GM23338 (cell line): Measurements from ENCODE around the gene XPO6. TPM values are rescaled to one million over a fixed set of nuclear protein-coding genes. Genes with fewer than 3 reads are reported as not detected.
A peak's percentile ranks its signal among the peaks of the same experiment; 100 is the strongest.

ENCODE experiments used
- ATAC-seq: fragments of 200-7000 bp; cut with Tn5 transposase; 3 replicates; pipeline ENCODE4 v1.9.1; 2020
- DNase-seq: peaks from one replicate; pipeline ENCODE4 v3.0.0-alpha.2; 2015; ENCODE audit warnings: low spot score
- H2AFZ ChIP-seq: fragments of 200-600 bp; sonication (generic); 2 replicates; pipeline ENCODE4 v1.8.0; 2016; ENCODE audit warnings: antibody characterized with exemption, mild to moderate bottlenecking, moderate library complexity
- H3F3A ChIP-seq: fragments of 200-600 bp; sonication (generic); replicated peaks from 2 replicates; pipeline ENCODE4 v1.8.0; 2017; ENCODE audit warnings: antibody characterized with exemption, mixed run types, low read depth
- H3K27ac ChIP-seq: fragments of 200-600 bp; sonication (generic); 2 replicates; pipeline ENCODE4 v1.6.1; 2016; ENCODE audit warnings: low read depth
- H3K27me3 ChIP-seq: fragments of 200-600 bp; sonication (generic); 2 replicates; pipeline ENCODE4 v1.8.0; 2016; ENCODE audit warnings: mild to moderate bottlenecking, mixed run types, moderate library complexity; ENCODE audit not compliant: insufficient read depth
- H3K36me3 ChIP-seq: fragments of 200-600 bp; sonication (generic); 2 replicates; pipeline ENCODE4 v1.8.0; 2016; ENCODE audit warnings: mild to moderate bottlenecking; ENCODE audit not compliant: insufficient read depth
- H3K4me1 ChIP-seq: fragments of 200-600 bp; sonication (generic); 2 replicates; pipeline ENCODE4 v1.8.0; 2016; ENCODE audit warnings: mild to moderate bottlenecking, moderate library complexity; ENCODE audit not compliant: insufficient read depth
- H3K4me2 ChIP-seq: fragments of 200-600 bp; sonication (generic); 2 replicates; pipeline ENCODE4 v1.7.1; 2017; ENCODE audit warnings: mixed run types
- H3K4me3 ChIP-seq: fragments of 200-600 bp; sonication (generic); 2 replicates; pipeline ENCODE4 v1.6.1; 2016; ENCODE audit warnings: mixed run types
- H3K79me2 ChIP-seq: fragments of 200-600 bp; sonication (generic); replicated peaks from 2 replicates; pipeline ENCODE4 v1.8.0; 2017; ENCODE audit warnings: mild to moderate bottlenecking; ENCODE audit not compliant: insufficient read depth
- H3K9me2 ChIP-seq: fragments of 200-600 bp; sonication (generic); 2 replicates; pipeline ENCODE4 v1.8.0; 2017; ENCODE audit not compliant: insufficient read depth
- H4K20me1 ChIP-seq: fragments of 200-600 bp; sonication (generic); replicated peaks from 2 replicates; pipeline ENCODE4 v1.8.0; 2017; ENCODE audit warnings: mild to moderate bottlenecking; ENCODE audit not compliant: insufficient read depth
- H3K27ac Mint-ChIP-seq: 2 replicates; pipeline ENCODE4 v1.8.0; 2020; ENCODE audit warnings: inconsistent platforms, mild to moderate bottlenecking, moderate library complexity, mixed read lengths
- H3K27me3 Mint-ChIP-seq: 3 replicates; pipeline ENCODE4 v1.8.0; 2022; ENCODE audit warnings: low read depth, mild to moderate bottlenecking, moderate library complexity, mixed read lengths, inconsistent platforms; ENCODE audit not compliant: insufficient read depth, poor library complexity
- H3K36me3 Mint-ChIP-seq: 3 replicates; pipeline ENCODE4 v1.8.0; 2021; ENCODE audit warnings: low read depth, mild to moderate bottlenecking, inconsistent platforms, moderate library complexity, mixed read lengths
- H3K4me1 Mint-ChIP-seq: 3 replicates; pipeline ENCODE4 v1.8.0; 2020; ENCODE audit warnings: mild to moderate bottlenecking, inconsistent platforms, mixed read lengths
- H3K4me3 Mint-ChIP-seq: 3 replicates; pipeline ENCODE4 v1.8.0; 2021; ENCODE audit warnings: moderate library complexity, mild to moderate bottlenecking, inconsistent platforms, mixed read lengths
- H3K9me3 Mint-ChIP-seq: 3 replicates; pipeline ENCODE4 v1.8.0; 2020; ENCODE audit warnings: moderate library complexity, mild to moderate bottlenecking, inconsistent platforms, mixed read lengths
- CREB1 ChIP-seq: fragments of 250-450 bp; sonication (Bioruptor Pico); IDR thresholded peaks from 2 replicates; pipeline ENCODE4 v1.5.0; 2020; ENCODE audit warnings: low read depth, mild to moderate bottlenecking, moderate library complexity
- ETS1 ChIP-seq: IDR thresholded peaks from 2 replicates; pipeline ENCODE4 v1.6.1; 2016; ENCODE audit warnings: antibody characterized with exemption
- EZH2 ChIP-seq: fragments of 200-600 bp; sonication (generic); IDR thresholded peaks from one replicate; pipeline ENCODE4 v1.8.0; 2017; ENCODE audit warnings: antibody characterized with exemption, mild to moderate bottlenecking, low read depth; ENCODE audit not compliant: unreplicated experiment
- EZH2phosphoT487 ChIP-seq: fragments of 200-600 bp; sonication (generic); IDR thresholded peaks from one replicate; pipeline ENCODE4 v1.8.1; 2018; ENCODE audit warnings: antibody characterized with exemption; ENCODE audit not compliant: unreplicated experiment
- NANOG ChIP-seq: IDR thresholded peaks from 2 replicates; pipeline ENCODE4 v1.6.1; 2016; ENCODE audit warnings: antibody characterized with exemption, borderline replicate concordance
- POLR2AphosphoS5 ChIP-seq: IDR thresholded peaks from 2 replicates; pipeline ENCODE4 v1.6.1; 2016; ENCODE audit warnings: antibody characterized with exemption, low read depth
- REST ChIP-seq: IDR thresholded peaks from one replicate; pipeline ENCODE4 v1.6.1; 2018; ENCODE audit warnings: antibody characterized with exemption; ENCODE audit not compliant: unreplicated experiment
- STAT1 ChIP-seq: IDR thresholded peaks from one replicate; pipeline ENCODE4 v1.6.1; 2016; ENCODE audit warnings: antibody characterized with exemption; ENCODE audit not compliant: unreplicated experiment
- ZNF114 ChIP-seq: fragments of 250-450 bp; sonication (Bioruptor Pico); IDR thresholded peaks from 2 replicates; pipeline ENCODE4 v1.5.0; 2020; ENCODE audit warnings: mild to moderate bottlenecking, moderate library complexity
- ZNF331 ChIP-seq: fragments of 250-450 bp; sonication (Bioruptor Pico); IDR thresholded peaks from 2 replicates; pipeline ENCODE4 v1.5.0; 2020; ENCODE audit warnings: low read depth, mild to moderate bottlenecking, moderate library complexity
- ZNF462 ChIP-seq: fragments of 250-450 bp; sonication (Bioruptor Pico); IDR thresholded peaks from 2 replicates; pipeline ENCODE4 v1.5.0; 2020; ENCODE audit warnings: mild to moderate bottlenecking, moderate library complexity
- polyA plus RNA-seq: library from polyadenylated mRNA; unstranded; fragments of >200 nt; fragmentation: Nextera tagmentation; extraction: Ambion mirVana; gene quantifications from 2 replicates; pipeline ENCODE4 v1.2.1, GENCODE V29; 2016
- total RNA-seq: library from RNA; depleted of rRNA; stranded (reverse); fragments of >200 nt; shearing (Covaris generic); gene quantifications from 2 replicates; pipeline ENCODE4 v1.2.3, GENCODE V29; 2014

XPO6 gene
- total and polyA plus RNA-seq, 2 experiments from 2014 or later, result 83.9 to 178 TPM

- TF ChIP-seq REST (no peak), ZNF331 (no peak), POLR2AphosphoS5 (no peak), EZH2 (no peak), STAT1 (no peak), CREB1 (no peak), ETS1 (no peak), ZNF114 (CRISPR knock-in tag) (no peak)
Observed at GRCh38 chr16:28183930-28184329, 27.8 kb downstream of the XPO6 start (continued).

GRCh38 chr16:28183484-28183883 is 28.3 kb downstream of the XPO6 start:
- Histone ChIP-seq H3K4me2 (no peak overlapping the region), H3K9me2 (no peaks in the 10 kb centered on the region), H3K79me2 (peaks cover 100% of the 10 kb centered on the region), H3K36me3 (no peaks in the 10 kb centered on the region; the same call in 1 of the 2 replicates), H3K27ac (peak overlapping the region; percentile 21; the same call in 1 of the 2 replicates), H2AFZ (no peak overlapping the region), H4K20me1 (peaks cover 57% of the 10 kb centered on the region), H3K4me1 (peaks cover 14% of the 10 kb centered on the region; the same call in 1 of the 2 replicates), H3K27me3 (no peaks in the 10 kb centered on the region), H3F3A (no peaks in the 10 kb centered on the region), H3K4me3 (no peak overlapping the region)
- ATAC-seq, result no peak
- H3K4me1 Mint-ChIP-seq, result peaks cover 33% of the 10 kb centered on the region
- peaks cover 30% of the 10 kb centered on the region for H3K36me3 Mint-ChIP-seq
- 0 out of 3 replicates have a peak, but pooled peaks cover 3% of the 10 kb centered on the region for H3K9me3 Mint-ChIP-seq
- H3K27ac Mint-ChIP-seq, result peak overlapping the region; percentile 32; the same call in 1 of the 2 replicates
- peaks cover 1% of the 10 kb centered on the region for H3K27me3 Mint-ChIP-seq
- H3K4me3 Mint-ChIP-seq, result no peak overlapping the region
- DNase-seq, result no peak
- TF ChIP-seq NANOG (no peak), ZNF462 (CRISPR knock-in tag) (no peak), EZH2phosphoT487 (no peak), REST (no peak), ZNF331 (no peak)
